ENCODE data around the gene ZXDC.

GRCh38 chr3:126493739-126494138 is 18.0 kb upstream of the ZXDC start:
- TF ChIP-seq, protein P1, sequence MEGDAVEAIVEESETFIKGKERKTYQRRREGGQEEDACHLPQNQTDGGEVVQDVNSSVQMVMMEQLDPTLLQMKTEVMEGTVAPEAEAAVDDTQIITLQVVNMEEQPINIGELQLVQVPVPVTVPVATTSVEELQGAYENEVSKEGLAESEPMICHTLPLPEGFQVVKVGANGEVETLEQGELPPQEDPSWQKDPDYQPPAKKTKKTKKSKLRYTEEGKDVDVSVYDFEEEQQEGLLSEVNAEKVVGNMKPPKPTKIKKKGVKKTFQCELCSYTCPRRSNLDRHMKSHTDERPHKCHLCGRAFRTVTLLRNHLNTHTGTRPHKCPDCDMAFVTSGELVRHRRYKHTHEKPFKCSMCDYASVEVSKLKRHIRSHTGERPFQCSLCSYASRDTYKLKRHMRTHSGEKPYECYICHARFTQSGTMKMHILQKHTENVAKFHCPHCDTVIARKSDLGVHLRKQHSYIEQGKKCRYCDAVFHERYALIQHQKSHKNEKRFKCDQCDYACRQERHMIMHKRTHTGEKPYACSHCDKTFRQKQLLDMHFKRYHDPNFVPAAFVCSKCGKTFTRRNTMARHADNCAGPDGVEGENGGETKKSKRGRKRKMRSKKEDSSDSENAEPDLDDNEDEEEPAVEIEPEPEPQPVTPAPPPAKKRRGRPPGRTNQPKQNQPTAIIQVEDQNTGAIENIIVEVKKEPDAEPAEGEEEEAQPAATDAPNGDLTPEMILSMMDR (IDR thresholded peaks at IDR 0.05): no peak
- TF ChIP-seq POLR2A (IDR thresholded peaks at IDR 0.05): no peak
